Liver (tissue), 9 donors: ENCODE results near the gene CDC42BPA. TPM values are rescaled to one million over a fixed set of nuclear protein-coding genes. Genes with fewer than 3 reads are reported as not detected.
A peak's percentile ranks its signal among the peaks of the same experiment; 100 is the strongest.

Experiments used
- DNase-seq: peaks from one replicate; pipeline ENCODE4 v3.0.0-alpha.2; 2017; ENCODE audit warnings: low spot score
- H3K27ac ChIP-seq, 2 donors: one replicate each; pipeline ENCODE4 v1.7.0; 2013; ENCODE audit warnings: inconsistent platforms in 2 of 2, low read length in 2 of 2, control low read depth in 1 of 2, low read depth in 1 of 2, mild to moderate bottlenecking in 1 of 2
- H3K27me3 ChIP-seq, 4 donors: one replicate each; pipeline versions ENCODE4 v1.6.1 to v1.7.0; 2013; ENCODE audit warnings: low read length in 3 of 4, inconsistent platforms in 1 of 4, mild to moderate bottlenecking in 1 of 4, moderate library complexity in 1 of 4; ENCODE audit not compliant: control insufficient read depth in 4 of 4, insufficient read depth in 4 of 4
- H3K36me3 ChIP-seq, 4 donors: one replicate each; pipeline versions ENCODE4 v1.6.1 to v1.7.0; 2013; ENCODE audit warnings: low read length in 3 of 4, mild to moderate bottlenecking in 3 of 4, low read depth in 1 of 4, moderate library complexity in 1 of 4; ENCODE audit not compliant: control insufficient read depth in 4 of 4, insufficient read depth in 3 of 4
- H3K4me1 ChIP-seq, 4 donors: one replicate each; pipeline versions ENCODE4 v1.6.1 to v1.7.0; 2013; ENCODE audit warnings: low read length in 3 of 4, mild to moderate bottlenecking in 3 of 4, moderate library complexity in 1 of 4; ENCODE audit not compliant: control insufficient read depth in 4 of 4, insufficient read depth in 4 of 4
- H3K4me3 ChIP-seq, 3 donors: one replicate each; pipeline versions ENCODE4 v1.6.1 to v1.7.0; 2013; ENCODE audit warnings: low read length in 3 of 3, control low read depth in 1 of 3, low read depth in 1 of 3, mild to moderate bottlenecking in 1 of 3
- H3K9ac ChIP-seq, 2 donors: one replicate each; pipeline ENCODE4 v1.7.0; 2013; ENCODE audit warnings: low read length in 2 of 2, mild to moderate bottlenecking in 2 of 2, moderate library complexity in 2 of 2, control low read depth in 1 of 2, low read depth in 1 of 2
- H3K9me3 ChIP-seq, 4 donors: one replicate each; pipeline versions ENCODE4 v1.6.1 to v1.7.0; 2013; ENCODE audit warnings: low read length in 3 of 4; ENCODE audit not compliant: control insufficient read depth in 4 of 4
- ATF3 ChIP-seq: IDR thresholded peaks from 2 replicates; pipeline ENCODE4 v1.6.1; 2016; ENCODE audit warnings: antibody characterized with exemption
- CTCF ChIP-seq: fragments of 150-350 bp; IDR thresholded peaks from 2 replicates; pipeline ENCODE4 v1.5.1; 2017; ENCODE audit warnings: improper control_type of control experiment, low read depth, low read length; ENCODE audit not compliant: missing input control
- EGR1 ChIP-seq, 2 donors: IDR thresholded peaks; 2 replicates each; pipeline ENCODE4 v1.6.1; 2016 to 2018; ENCODE audit warnings: antibody characterized with exemption in 2 of 2, low read depth in 2 of 2
- FOXA1 ChIP-seq: IDR thresholded peaks from 2 replicates; pipeline ENCODE4 v1.6.1; 2016; ENCODE audit warnings: antibody characterized with exemption
- FOXA2 ChIP-seq: IDR thresholded peaks from 2 replicates; pipeline ENCODE4 v1.6.1; 2016; ENCODE audit warnings: antibody characterized with exemption
- HNF4G ChIP-seq: IDR thresholded peaks from 2 replicates; pipeline ENCODE4 v1.6.1; 2016; ENCODE audit warnings: antibody characterized with exemption
- JUND ChIP-seq, 2 donors: IDR thresholded peaks; 2 replicates each; pipeline ENCODE4 v1.6.1; 2016; ENCODE audit warnings: antibody characterized with exemption in 2 of 2
- MAX ChIP-seq: IDR thresholded peaks from 2 replicates; pipeline ENCODE4 v1.6.1; 2016; ENCODE audit warnings: antibody characterized with exemption
- NR2F2 ChIP-seq: IDR thresholded peaks from 2 replicates; pipeline ENCODE4 v1.6.1; 2016; ENCODE audit warnings: antibody characterized with exemption
- RAD21 ChIP-seq, 2 donors: IDR thresholded peaks; 2 replicates each; pipeline ENCODE4 v1.6.1; 2016; ENCODE audit warnings: antibody characterized with exemption in 2 of 2, mild to moderate bottlenecking in 2 of 2
- REST ChIP-seq: IDR thresholded peaks from 2 replicates; pipeline ENCODE4 v1.6.1; 2016; ENCODE audit warnings: antibody characterized with exemption, mild to moderate bottlenecking
- RXRA ChIP-seq, 2 donors: IDR thresholded peaks; 2 replicates each; pipeline ENCODE4 v1.6.1; 2017 to 2018; ENCODE audit warnings: antibody characterized with exemption in 2 of 2, mild to moderate bottlenecking in 1 of 2
- SP1 ChIP-seq: IDR thresholded peaks from 2 replicates; pipeline ENCODE4 v1.6.1; 2018; ENCODE audit warnings: antibody characterized with exemption, mild to moderate bottlenecking
- TAF1 ChIP-seq: conservative IDR thresholded peaks from 2 replicates; pipeline ENCODE4 v1.6.1; 2016; ENCODE audit warnings: antibody characterized with exemption, mild to moderate bottlenecking
- YY1 ChIP-seq: IDR thresholded peaks from 2 replicates; pipeline ENCODE4 v1.6.1; 2016; ENCODE audit warnings: antibody characterized with exemption, mild to moderate bottlenecking
- ZBTB33 ChIP-seq: IDR thresholded peaks from 2 replicates; pipeline ENCODE4 v1.6.1; 2016; ENCODE audit warnings: antibody characterized with exemption
- WGBS: extraction: QIAGEN DNeasy Blood & Tissue Kit; methylation state at CpG from one replicate; pipeline ENCODE4 v1.1.7; 2013; 5-methylcytosine and 5-hydroxymethylcytosine counted together
- polyA plus RNA-seq, 2 donors: library from polyadenylated mRNA; stranded (reverse) in 1 of 2; unstranded in 1 of 2; fragments of 200-250 nt in 1 of 2; fragments of >200 nt in 1 of 2; fragmentation: Nextera tagmentation in 1 of 2; extraction: Ambion mirVana in 1 of 2; gene quantifications; one replicate each; pipeline versions ENCODE4 v1.2.1 to v1.2.3, GENCODE V29; 2013 to 2015
- total RNA-seq, 2 donors: library from RNA; depleted of rRNA; stranded (reverse); fragments of >200 nt; gene quantifications; one replicate each; pipeline ENCODE4 v1.2.3, GENCODE V29; 2014
- donor health status: healthy.
- donor health status: healthy.
- donor health status: healthy.
- donor health status: healthy.
- donor health status: healthy.

Gene CDC42BPA
- total and polyA plus RNA-seq, 4 donors: 5.8 to 39.9 (median 24.3) TPM

GRCh38 chr1:226978432-226979114, 339.7 kb downstream of the CDC42BPA start:
- Histone ChIP-seq H3K9ac (no peak overlapping the region), H3K36me3 (peaks cover 4 to 24% (median 12%) of the 10 kb centered on the region in 4 donors), H3K27me3 (no peaks in the 10 kb centered on the region), H3K4me3 (no peak overlapping the region), H3K9me3 (no peaks in the 10 kb centered on the region), H3K27ac (no peak overlapping the region), H3K4me1 (peaks cover 29 to 63% (median 53%) of the 10 kb centered on the region in 4 donors)
- DNase-seq: peak; percentile 10
- WGBS: 94% methylated on average over 10 of the region's 10 CpGs
- TF ChIP-seq TAF1: no peak
- TF ChIP-seq HNF4G: no peak
- no peak for TF ChIP-seq EGR1 (IDR thresholded peaks at IDR 0.05; ENCODE audit: low read depth in 2 of 2)
- no peak for TF ChIP-seq SP1
- TF ChIP-seq MAX: no peak
- no peak for TF ChIP-seq RXRA (IDR thresholded peaks at IDR 0.05)
- no peak for TF ChIP-seq REST
- TF ChIP-seq CTCF: no peak
- TF ChIP-seq YY1: no peak
- TF ChIP-seq FOXA2: no peak
- no peak for TF ChIP-seq RAD21 (IDR thresholded peaks at IDR 0.05)
- no peak for TF ChIP-seq FOXA1
- no peak for TF ChIP-seq NR2F2
- TF ChIP-seq ZBTB33: no peak
- no peak for TF ChIP-seq JUND (IDR thresholded peaks at IDR 0.05)
- TF ChIP-seq ATF3: no peak
